ENCODE data around the gene SLC13A1.

Gene SLC13A1

DNA sequence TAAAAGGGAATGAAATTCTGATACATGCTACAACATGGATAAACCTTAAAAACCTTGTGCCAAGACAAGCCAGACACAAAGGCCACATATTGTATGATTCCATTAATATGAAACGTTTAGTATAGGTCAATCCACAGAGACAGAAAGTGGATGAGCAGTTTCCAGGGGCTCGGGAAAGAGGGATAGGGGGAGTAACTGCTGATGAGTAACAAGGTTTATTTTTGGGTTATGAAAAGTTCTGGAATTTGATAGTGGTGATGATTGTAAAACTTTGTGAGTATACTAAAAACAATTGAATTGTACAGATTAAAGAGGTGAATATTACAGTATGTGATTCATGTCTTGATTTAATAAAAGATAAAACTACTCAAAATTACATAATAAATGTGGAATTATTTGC, 19.1 kb upstream of the SLC13A1 start:
- no peaks in the 10 kb centered on the region for H3K27me3 ChIP-seq (ENCODE audit: insufficient read depth, low read length)
- H3K4me1 ChIP-seq (ENCODE audit: insufficient read depth, low read length) = no peaks in the 10 kb centered on the region
- 96% methylated on average over 2 of the region's 2 CpGs for WGBS
- H3K27ac ChIP-seq (ENCODE audit: low read depth, low read length) = no peak overlapping the region
- H3K9me3 ChIP-seq (ENCODE audit: insufficient read depth, low read depth, low read length) = peaks cover 23% of the 10 kb centered on the region
- H3K36me3 ChIP-seq (ENCODE audit: insufficient read depth, low read length) = no peaks in the 10 kb centered on the region
- H3K4me3 ChIP-seq (ENCODE audit: low read length) = no peak overlapping the region
- H3K9ac ChIP-seq (ENCODE audit: low read depth, low read length) = no peak overlapping the region

DNA sequence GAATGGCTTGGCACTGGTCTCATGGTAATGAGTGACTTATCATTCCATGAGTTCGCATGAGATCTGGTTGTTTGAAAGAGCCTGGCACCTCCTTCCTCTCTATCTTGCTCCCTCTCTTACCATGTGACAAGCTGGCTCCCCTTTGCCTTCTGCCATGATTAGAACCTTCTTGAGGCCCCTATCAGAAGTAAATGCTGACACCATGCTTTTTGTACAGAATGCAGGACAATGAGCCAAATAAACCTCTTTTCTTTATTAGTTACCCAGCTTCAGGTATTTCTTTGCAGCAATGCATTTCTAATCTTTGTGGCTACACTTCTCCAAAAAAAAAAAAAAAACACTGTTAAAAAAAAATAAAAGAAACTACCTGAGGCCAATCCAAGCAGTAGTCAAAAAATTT, 17.1 kb upstream of the SLC13A1 start:
- Histone ChIP-seq H3K9ac (ENCODE audit: low read depth, low read length) (no peak overlapping the region), H3K4me1 (ENCODE audit: insufficient read depth, low read length) (no peaks in the 10 kb centered on the region), H3K4me3 (ENCODE audit: low read length) (no peak overlapping the region), H3K27me3 (ENCODE audit: insufficient read depth, low read length) (no peaks in the 10 kb centered on the region), H3K27ac (ENCODE audit: low read depth, low read length) (no peak overlapping the region), H3K36me3 (ENCODE audit: insufficient read depth, low read length) (no peaks in the 10 kb centered on the region), H3K9me3 (ENCODE audit: insufficient read depth, low read depth, low read length) (peaks cover 26% of the 10 kb centered on the region)
- WGBS = 100% methylated on average over 1 of the region's 1 CpG

DNA sequence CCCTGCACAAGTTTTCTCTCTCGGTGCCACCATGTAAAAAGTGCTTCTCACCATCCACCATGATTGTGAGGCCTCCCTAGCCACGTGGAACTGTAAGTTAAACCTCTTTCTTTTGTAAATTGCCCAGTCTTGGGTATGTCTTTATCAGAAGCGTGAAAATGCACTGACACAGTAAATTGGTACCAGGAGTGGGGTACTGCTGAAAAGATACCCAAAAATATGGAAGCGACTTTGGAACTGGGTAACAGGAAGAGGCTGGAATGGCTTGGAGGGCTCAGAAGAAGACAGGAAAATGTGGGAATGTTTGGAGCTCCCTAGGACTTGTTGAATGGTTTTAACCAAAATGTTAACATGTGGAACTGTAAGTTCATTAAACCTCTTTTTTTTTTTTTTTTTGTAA, 15.6 kb upstream of the SLC13A1 start:
- Histone ChIP-seq H3K36me3 (ENCODE audit: insufficient read depth, low read length) (no peaks in the 10 kb centered on the region), H3K4me3 (ENCODE audit: low read length) (no peak overlapping the region), H3K9ac (ENCODE audit: low read depth, low read length) (no peak overlapping the region), H3K9me3 (ENCODE audit: insufficient read depth, low read depth, low read length) (peaks cover 26% of the 10 kb centered on the region), H3K4me1 (ENCODE audit: insufficient read depth, low read length) (peaks cover 6% of the 10 kb centered on the region), H3K27me3 (ENCODE audit: insufficient read depth, low read length) (no peaks in the 10 kb centered on the region), H3K27ac (ENCODE audit: low read depth, low read length) (no peak overlapping the region)
- WGBS = 97% methylated on average over 4 of the region's 4 CpGs

DNA sequence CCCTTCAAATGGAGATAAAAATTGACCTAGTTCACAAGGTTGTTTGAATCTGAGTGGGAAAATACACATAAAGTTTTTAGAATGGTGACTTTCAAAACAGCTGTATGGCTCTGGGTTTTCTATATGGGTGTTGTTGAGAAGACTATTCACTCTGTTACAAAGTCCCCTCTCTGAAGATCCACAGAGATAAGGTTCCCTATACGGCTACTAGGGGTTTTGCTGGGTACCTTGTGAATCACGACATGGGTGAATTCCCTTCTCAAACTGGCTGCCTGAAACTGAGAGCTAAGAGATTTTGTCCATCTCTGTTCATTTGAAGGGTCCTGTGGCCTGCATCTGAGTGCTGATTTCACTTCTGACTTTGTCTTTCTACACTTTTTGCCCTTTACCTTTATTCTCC, 11.8 kb upstream of the SLC13A1 start:
- Histone ChIP-seq H3K9me3 (ENCODE audit: insufficient read depth, low read depth, low read length) (peaks cover 25% of the 10 kb centered on the region), H3K27me3 (ENCODE audit: insufficient read depth, low read length) (no peaks in the 10 kb centered on the region), H3K9ac (ENCODE audit: low read depth, low read length) (no peak overlapping the region), H3K36me3 (ENCODE audit: insufficient read depth, low read length) (no peaks in the 10 kb centered on the region), H3K4me3 (ENCODE audit: low read length) (no peak overlapping the region), H3K4me1 (ENCODE audit: insufficient read depth, low read length) (peaks cover 8% of the 10 kb centered on the region), H3K27ac (ENCODE audit: low read depth, low read length) (no peak overlapping the region)
- 99% methylated on average over 2 of the region's 2 CpGs for WGBS

DNA sequence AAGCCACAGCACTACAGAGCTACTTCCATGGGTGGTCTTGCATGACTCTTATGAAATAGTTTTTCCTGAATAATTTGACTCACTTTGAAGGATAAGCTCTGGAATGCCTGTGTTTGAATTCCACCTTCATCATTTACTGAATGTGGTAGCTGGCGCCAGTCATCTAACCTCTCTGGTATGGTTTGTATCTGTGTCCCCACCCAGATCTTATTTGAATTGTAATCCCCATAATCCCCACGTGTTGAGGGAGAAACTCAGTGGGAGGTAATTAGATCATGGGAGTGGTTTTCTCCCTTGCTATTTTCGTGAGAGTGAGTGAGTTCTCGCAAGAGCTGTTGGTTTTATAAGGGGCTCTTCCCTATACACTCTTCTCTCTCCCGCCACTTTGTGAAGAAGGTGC, 11.2 kb upstream of the SLC13A1 start:
- H3K27me3 ChIP-seq (ENCODE audit: insufficient read depth, low read length) = no peaks in the 10 kb centered on the region
- H3K36me3 ChIP-seq (ENCODE audit: insufficient read depth, low read length) = no peaks in the 10 kb centered on the region
- 100% methylated on average over 2 of the region's 5 CpGs for WGBS
- H3K27ac ChIP-seq (ENCODE audit: low read depth, low read length) = no peak overlapping the region; the same call in 1 of the 2 replicates
- peaks cover 21% of the 10 kb centered on the region for H3K9me3 ChIP-seq (ENCODE audit: insufficient read depth, low read depth, low read length)
- H3K9ac ChIP-seq (ENCODE audit: low read depth, low read length) = no peak overlapping the region
- no peak overlapping the region for H3K4me3 ChIP-seq (ENCODE audit: low read length)
- peaks cover 8% of the 10 kb centered on the region for H3K4me1 ChIP-seq (ENCODE audit: insufficient read depth, low read length)

DNA sequence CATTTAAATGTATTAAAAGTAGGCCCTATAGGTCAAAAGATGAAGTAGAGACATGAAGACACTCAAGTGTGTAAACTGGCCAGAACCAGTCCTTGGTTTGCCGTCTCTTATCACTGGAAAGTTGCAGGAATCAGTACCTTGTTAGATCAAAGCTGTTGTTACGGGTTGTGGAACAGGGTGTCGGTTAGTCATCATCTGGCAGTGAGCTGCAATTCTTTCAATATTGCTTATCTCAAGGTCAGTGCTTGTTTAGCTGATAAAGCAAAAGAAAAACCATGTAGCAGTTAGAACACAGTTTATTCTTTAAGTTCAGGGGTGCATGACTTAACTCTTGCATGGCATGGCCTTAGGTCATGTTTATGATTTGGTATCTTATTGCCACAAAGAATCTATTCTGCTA, 10.0 kb upstream of the SLC13A1 start:
- Histone ChIP-seq H3K4me3 (ENCODE audit: low read length) (no peak overlapping the region), H3K36me3 (ENCODE audit: insufficient read depth, low read length) (no peaks in the 10 kb centered on the region), H3K9me3 (ENCODE audit: insufficient read depth, low read depth, low read length) (peaks cover 9% of the 10 kb centered on the region; the same call in 1 of the 2 replicates), H3K4me1 (ENCODE audit: insufficient read depth, low read length) (peaks cover 8% of the 10 kb centered on the region), H3K27me3 (ENCODE audit: insufficient read depth, low read length) (no peaks in the 10 kb centered on the region), H3K27ac (ENCODE audit: low read depth, low read length) (no peak overlapping the region), H3K9ac (ENCODE audit: low read depth, low read length) (no peak overlapping the region)
- WGBS = 90% methylated on average over 3 of the region's 3 CpGs

DNA sequence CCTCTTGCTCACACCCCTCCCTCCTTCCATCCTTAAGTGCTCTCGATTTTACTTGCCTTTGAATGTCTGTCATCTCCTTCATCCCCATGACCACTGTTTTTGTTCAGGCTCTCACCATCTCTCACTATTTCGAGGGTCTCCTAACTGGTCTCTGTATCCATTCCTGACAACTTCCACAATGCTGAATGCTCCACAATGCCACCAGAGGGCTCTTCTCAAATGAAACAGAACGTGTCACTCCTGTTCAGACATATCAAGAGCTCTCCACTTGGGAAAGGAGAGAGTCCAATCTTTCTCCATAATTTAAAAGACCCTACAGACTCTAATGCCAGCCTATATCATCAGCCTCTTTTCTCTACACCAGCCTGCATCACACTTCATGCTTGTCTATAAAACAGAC, 9.0 kb upstream of the SLC13A1 start:
- no peak overlapping the region for H3K4me3 ChIP-seq (ENCODE audit: low read length)
- H3K4me1 ChIP-seq (ENCODE audit: insufficient read depth, low read length) = peaks cover 8% of the 10 kb centered on the region
- H3K27ac ChIP-seq (ENCODE audit: low read depth, low read length) = no peak overlapping the region
- no peak overlapping the region for H3K9ac ChIP-seq (ENCODE audit: low read depth, low read length)
- H3K36me3 ChIP-seq (ENCODE audit: insufficient read depth, low read length) = no peaks in the 10 kb centered on the region
- 0 out of 2 replicates have a peak, but pooled peaks cover 3% of the 10 kb centered on the region for H3K9me3 ChIP-seq (ENCODE audit: insufficient read depth, low read depth, low read length)
- no peaks in the 10 kb centered on the region for H3K27me3 ChIP-seq (ENCODE audit: insufficient read depth, low read length)
- WGBS = 78% methylated on average over 3 of the region's 3 CpGs

DNA sequence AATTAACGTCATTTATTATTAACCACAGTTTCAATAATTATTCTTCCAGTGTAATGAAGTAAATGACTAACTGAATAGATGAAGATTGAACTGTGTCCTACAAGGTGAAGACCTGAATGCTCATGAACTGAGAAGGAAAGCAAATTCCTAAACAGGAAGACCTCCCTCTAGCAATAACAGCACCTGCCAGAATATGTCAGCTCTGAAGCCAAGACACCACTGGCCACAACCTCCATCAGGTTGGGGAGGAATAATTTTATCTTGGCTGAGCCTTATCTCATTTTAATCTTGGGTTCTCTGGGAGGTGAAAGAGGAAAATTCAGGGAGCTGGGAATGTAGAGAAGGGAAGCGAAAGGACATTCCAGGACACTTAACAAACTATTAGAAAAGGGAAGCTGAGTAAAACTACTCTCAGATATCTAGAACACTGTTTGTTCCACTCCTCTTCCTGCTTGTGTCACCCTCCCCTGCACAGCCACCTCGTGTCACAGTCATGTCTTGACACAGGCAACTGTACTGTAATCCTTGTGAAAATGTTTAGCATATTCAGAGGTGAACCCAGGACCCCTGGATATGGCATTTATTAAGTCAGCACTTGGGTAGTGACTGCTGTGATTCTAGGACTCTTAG, 4.6 kb upstream of the SLC13A1 start:
- Histone ChIP-seq H3K4me3 (ENCODE audit: low read length) (no peak overlapping the region), H3K9ac (ENCODE audit: low read depth, low read length) (no peak overlapping the region), H3K4me1 (ENCODE audit: insufficient read depth, low read length) (no peaks in the 10 kb centered on the region), H3K27ac (ENCODE audit: low read depth, low read length) (no peak overlapping the region), H3K9me3 (ENCODE audit: insufficient read depth, low read depth, low read length) (no peaks in the 10 kb centered on the region), H3K27me3 (ENCODE audit: insufficient read depth, low read length) (no peaks in the 10 kb centered on the region), H3K36me3 (ENCODE audit: insufficient read depth, low read length) (no peaks in the 10 kb centered on the region)
- 82% methylated on average over 1 of the region's 3 CpGs for WGBS

DNA sequence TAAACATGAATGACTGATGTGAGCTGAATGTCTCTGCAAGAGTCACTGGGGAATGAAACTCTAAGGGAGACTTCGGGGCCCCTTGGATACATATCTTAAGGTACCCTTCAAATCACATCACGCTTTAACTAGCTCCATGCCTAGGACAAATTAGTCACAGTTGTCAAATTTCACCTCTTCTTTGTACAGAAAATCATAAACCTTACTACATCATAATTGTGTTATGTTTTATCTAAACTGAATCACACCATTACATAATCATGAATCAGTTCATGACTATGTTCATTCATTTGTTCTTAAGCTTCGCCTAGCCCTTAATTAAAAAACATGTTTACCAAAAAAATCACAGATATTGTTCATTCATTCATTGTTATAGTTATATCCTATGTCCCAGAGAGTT, 2.1 kb upstream of the SLC13A1 start:
- Histone ChIP-seq H3K4me1 (ENCODE audit: insufficient read depth, low read length) (no peaks in the 10 kb centered on the region), H3K4me3 (ENCODE audit: low read length) (no peak overlapping the region), H3K9me3 (ENCODE audit: insufficient read depth, low read depth, low read length) (no peaks in the 10 kb centered on the region), H3K27me3 (ENCODE audit: insufficient read depth, low read length) (no peaks in the 10 kb centered on the region), H3K27ac (ENCODE audit: low read depth, low read length) (no peak overlapping the region), H3K36me3 (ENCODE audit: insufficient read depth, low read length) (no peaks in the 10 kb centered on the region), H3K9ac (ENCODE audit: low read depth, low read length) (no peak overlapping the region)
- 80% methylated on average over 3 of the region's 3 CpGs for WGBS

DNA sequence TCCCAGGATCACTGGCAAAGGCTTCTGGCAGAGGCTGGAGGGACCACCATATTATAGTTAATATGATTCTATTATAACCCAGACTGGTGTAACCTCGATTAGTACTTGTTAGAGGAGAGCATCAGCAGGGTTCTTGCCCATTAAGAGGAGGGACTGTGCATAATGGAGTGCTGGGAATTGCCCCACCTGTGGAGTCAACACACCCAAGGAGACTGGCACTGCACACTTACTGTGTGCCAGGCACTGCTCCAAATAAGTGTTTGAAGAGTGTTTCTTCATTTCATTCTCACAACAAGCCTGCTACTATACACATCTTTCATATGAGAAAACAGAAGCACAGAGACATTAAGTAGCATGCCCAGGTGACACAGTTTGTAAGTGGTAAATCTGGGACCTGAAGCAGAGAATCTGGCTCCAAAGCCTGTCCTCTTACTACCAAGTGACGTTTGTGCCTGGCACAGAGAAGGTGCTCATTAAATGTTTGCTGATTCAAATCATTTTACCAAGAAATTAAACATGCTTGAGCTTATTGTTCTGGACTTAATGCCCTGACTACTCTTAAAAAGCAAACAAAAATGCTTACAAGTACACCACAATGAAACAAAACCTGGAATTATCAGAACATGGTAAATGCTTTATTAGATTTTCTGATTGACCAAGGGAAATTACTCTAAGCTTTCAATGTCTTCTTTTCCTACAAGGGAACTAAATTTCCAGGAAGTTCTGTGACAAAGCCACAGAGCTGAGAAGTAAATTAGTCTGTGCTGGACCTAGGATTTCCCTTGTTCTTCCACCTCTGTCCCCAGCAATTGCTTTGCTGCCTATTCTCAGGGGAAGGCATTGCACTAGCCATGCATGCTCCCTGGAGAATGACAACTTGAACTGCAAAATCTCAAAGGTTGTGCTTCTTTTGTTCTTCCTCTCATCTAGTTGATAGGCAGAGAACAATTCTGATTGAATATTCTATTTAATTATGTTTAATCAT, 809 bp downstream of the SLC13A1 start:
- no peaks in the 10 kb centered on the region for H3K36me3 ChIP-seq (ENCODE audit: insufficient read depth, low read length)
- no peaks in the 10 kb centered on the region for H3K4me1 ChIP-seq (ENCODE audit: insufficient read depth, low read length)
- H3K9me3 ChIP-seq (ENCODE audit: insufficient read depth, low read depth, low read length) = no peaks in the 10 kb centered on the region
- H3K4me3 ChIP-seq (ENCODE audit: low read length) = no peak overlapping the region
- H3K9ac ChIP-seq (ENCODE audit: low read depth, low read length) = no peak overlapping the region
- no peak overlapping the region for H3K27ac ChIP-seq (ENCODE audit: low read depth, low read length)
- 98% methylated on average over 2 of the region's 2 CpGs for WGBS
- H3K27me3 ChIP-seq (ENCODE audit: insufficient read depth, low read length) = no peaks in the 10 kb centered on the region

DNA sequence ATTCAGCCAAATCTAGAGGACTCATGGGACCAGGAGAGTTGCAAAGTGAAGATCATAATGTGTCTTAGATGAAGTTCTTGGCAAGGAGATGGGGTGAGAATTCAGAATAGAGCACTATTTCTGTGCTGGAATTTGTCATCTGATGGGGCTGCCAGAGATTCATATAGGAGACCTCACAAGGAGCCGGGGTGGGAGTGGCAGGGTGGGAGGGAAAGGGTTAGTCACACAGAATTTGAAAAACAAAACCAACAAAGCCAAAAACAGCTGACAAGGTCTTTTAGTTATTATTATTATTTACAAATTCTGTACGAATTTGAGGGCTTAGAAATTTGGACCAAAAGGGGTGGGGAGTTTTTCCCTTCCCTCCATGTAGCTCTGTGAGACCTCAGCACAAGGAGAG, 1.7 kb downstream of the SLC13A1 start:
- H3K27me3 ChIP-seq (ENCODE audit: insufficient read depth, low read length) = no peaks in the 10 kb centered on the region
- H3K4me3 ChIP-seq (ENCODE audit: low read length) = no peak overlapping the region
- no peak overlapping the region for H3K27ac ChIP-seq (ENCODE audit: low read depth, low read length)
- 65% methylated on average over 2 of the region's 2 CpGs for WGBS
- H3K36me3 ChIP-seq (ENCODE audit: insufficient read depth, low read length) = no peaks in the 10 kb centered on the region
- no peaks in the 10 kb centered on the region for H3K4me1 ChIP-seq (ENCODE audit: insufficient read depth, low read length)
- no peak overlapping the region for H3K9ac ChIP-seq (ENCODE audit: low read depth, low read length)
- H3K9me3 ChIP-seq (ENCODE audit: insufficient read depth, low read depth, low read length) = no peaks in the 10 kb centered on the region
